HG02852 (cell line): ENCODE measurements around the gene ACBD4.

Source experiments
- ATAC-seq: cut with Tn5 transposase; IDR thresholded peaks from one replicate; pipeline ENCODE4 v1.9.1; 2021; ENCODE audit warnings: mild to moderate bottlenecking, moderate library complexity; ENCODE audit not compliant: unreplicated experiment

Gene ACBD4

GRCh38 chr17:45135192-45135977 is at the start of gene ACBD4:
Gene ACBD4 (plus strand): TSS chr17:45135687. CDS start chr17:45136145, 458 bp downstream.
- peak; percentile 70 for ATAC-seq

- no peak for ATAC-seq
Measured at GRCh38 chr17:45086391-45086790, 49.1 kb upstream of the ACBD4 start.

- ATAC-seq, result no peak
Measured at GRCh38 chr17:45086865-45087503, 48.5 kb upstream of the ACBD4 start.

- ATAC-seq, result no peak
Measured at GRCh38 chr17:45087504-45087975, 47.9 kb upstream of the ACBD4 start.

GRCh38 chr17:45087978-45088377 is 47.5 kb upstream of the ACBD4 start:
- no peak for ATAC-seq

- ATAC-seq, result no peak
Measured at GRCh38 chr17:45088741-45089140, 46.7 kb upstream of the ACBD4 start.

- no peak for ATAC-seq
Measured at GRCh38 chr17:45090711-45091110, 44.8 kb upstream of the ACBD4 start.

GRCh38 chr17:45091778-45092425 is 43.6 kb upstream of the ACBD4 start:
- no peak for ATAC-seq

- no peak for ATAC-seq
Measured at GRCh38 chr17:45092911-45093430, 42.5 kb upstream of the ACBD4 start.

- ATAC-seq, result no peak
Measured at GRCh38 chr17:45093444-45094110, 41.9 kb upstream of the ACBD4 start.

GRCh38 chr17:45096141-45096540 is 39.3 kb upstream of the ACBD4 start:
- ATAC-seq, result no peak

- ATAC-seq, result no peak
Measured at GRCh38 chr17:45096926-45097325, 38.6 kb upstream of the ACBD4 start.

GRCh38 chr17:45098081-45098868 is 37.2 kb upstream of the ACBD4 start:
- no peak for ATAC-seq

- no peak for ATAC-seq
Measured at GRCh38 chr17:45098869-45099616, 36.4 kb upstream of the ACBD4 start.

GRCh38 chr17:45101546-45101882 is 34.0 kb upstream of the ACBD4 start:
- no peak for ATAC-seq

- no peak for ATAC-seq
Measured at GRCh38 chr17:45101883-45102811, 33.3 kb upstream of the ACBD4 start.

GRCh38 chr17:45102856-45103255 is 32.6 kb upstream of the ACBD4 start:
- ATAC-seq, result no peak

GRCh38 chr17:45103269-45103795 is 32.2 kb upstream of the ACBD4 start:
- ATAC-seq, result no peak
